Activated CD4-positive, alpha-beta T cell treated with anti-CD3 and anti-CD28 coated beads, Interleukin-10, Interleukin-2, amounts not matched to agents 100 ng/mL and 50 ng/mL, durations not matched to agents 16 hours and 8 hours (primary cell): Measurements from ENCODE around the gene RIN2.

ENCODE experiments used
- DNase-seq: peaks from one replicate; pipeline ENCODE4 v3.0.0-alpha.2; 2020

The RIN2 gene

DNA sequence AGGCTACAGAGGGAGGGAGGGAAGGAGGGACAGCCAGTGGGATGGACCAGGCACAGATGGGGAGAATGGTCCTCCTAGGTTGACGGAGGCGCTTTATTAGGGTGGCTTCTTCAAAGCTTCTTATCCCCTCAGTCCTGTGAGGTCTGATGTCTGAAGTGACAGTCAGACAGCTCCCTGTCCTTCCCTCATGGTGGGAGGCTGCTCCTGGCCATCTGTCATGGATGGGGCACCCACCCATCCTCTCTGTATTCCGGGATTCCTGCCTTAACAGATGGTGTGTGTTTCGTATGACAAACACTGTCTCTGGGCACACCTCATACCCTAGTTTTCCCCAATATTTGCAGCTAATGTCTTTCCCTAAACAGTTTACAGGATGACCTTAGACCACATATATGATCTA is 7.9 kb downstream of the RIN2 start:
- DNase-seq: no peak

DNA sequence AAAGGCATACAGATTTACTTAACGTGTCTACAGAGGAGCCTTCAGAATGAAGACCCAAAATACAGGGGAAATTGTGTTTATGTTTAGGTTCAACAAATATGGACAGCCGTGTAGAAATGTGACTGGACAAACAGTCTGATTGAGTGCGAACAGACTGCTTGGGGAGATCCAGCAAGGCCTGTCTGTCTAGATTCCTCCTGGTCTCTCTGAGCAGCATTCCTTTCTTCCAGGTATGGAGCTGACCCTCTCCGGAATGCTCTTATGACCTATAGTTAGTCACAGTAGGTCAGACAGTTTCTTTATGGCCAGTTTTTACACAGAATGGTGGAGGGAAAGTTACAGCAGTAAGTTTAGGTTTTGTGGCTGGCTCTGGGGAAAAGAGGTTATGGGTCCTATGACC is 9.0 kb downstream of the RIN2 start:
- no peak for DNase-seq

DNA sequence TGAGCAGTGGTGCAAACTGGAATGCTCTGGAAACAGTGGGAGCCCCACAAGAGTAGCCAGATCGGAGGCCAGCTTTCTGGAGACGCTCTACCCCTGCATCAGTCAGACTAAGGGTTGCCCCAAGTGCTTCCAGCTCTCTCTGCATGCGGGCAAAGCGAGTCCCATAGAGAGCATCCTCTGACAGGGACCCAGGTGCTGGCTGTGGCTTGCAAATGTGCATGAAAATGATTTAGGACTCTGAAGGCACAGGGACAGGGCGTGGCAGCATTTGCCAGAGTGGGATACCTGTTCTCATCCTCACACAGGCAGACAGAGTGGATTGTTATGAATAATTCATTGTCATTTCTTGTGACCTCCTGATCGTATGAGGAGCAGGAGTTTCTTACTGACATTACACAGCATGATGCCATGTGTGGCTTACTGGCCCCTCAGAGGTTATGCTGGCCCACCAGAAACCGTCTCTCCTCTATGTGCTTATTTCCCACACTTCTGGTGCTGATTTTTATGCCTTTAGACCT is 10.3 kb downstream of the RIN2 start:
- no peak for DNase-seq

DNA sequence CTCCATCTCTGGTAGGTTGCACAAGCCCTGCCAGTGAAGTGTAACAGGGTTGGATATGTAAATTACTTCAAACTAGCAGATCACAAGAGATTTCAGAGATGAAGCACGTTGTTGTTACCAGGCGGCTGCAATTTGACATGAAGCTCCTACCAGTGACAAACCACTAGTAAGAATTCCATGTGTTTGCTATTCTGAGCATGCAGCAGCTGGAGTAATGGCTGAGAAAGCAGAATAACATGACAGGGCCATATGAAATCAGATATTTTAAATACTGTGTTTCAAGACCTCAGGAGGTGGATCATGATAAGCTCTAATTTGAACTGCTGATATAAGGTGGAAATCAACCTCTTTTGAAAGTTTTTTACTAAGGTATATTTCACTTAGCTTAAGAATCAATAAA is 11.4 kb downstream of the RIN2 start:
- no peak for DNase-seq

DNA sequence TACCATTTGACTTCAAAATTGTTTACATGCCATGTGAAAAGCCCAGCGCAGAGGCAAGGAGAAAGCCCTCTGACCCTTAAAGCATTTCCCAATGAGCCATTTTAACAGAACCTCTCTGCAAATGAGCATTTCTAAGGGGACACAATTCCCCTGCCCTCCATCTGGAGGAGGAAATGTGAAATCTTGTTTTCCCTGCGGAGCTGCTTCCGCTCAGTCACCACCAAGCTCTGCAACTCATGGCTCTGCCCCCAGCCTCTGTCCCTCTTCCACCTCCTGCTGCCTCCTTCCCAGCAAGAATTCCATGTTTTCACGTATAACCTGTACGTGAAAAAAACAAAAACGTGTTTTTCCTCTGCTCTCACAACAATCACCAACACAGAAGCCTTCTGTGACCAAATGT is 12.3 kb downstream of the RIN2 start:
- no peak for DNase-seq

DNA sequence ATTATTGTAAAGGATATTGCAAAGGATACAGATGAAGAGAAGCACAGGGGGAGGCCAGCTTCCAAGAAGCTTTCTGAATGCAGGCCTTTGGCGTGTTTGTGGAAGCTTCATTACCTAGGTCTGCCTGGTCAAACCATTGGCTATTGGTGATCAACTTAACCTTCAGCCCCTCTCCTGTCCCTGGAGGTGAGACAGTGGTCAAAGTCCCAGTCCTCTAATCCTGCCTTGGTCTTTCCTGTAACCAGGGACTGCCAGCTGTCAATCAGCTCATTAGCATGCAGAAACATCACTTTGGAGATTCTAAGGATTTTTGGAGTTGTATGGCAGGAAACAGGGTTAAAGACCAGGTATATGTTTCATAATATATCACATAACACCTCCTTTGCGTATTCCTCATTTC is 13.0 kb downstream of the RIN2 start:
- DNase-seq: no peak

DNA sequence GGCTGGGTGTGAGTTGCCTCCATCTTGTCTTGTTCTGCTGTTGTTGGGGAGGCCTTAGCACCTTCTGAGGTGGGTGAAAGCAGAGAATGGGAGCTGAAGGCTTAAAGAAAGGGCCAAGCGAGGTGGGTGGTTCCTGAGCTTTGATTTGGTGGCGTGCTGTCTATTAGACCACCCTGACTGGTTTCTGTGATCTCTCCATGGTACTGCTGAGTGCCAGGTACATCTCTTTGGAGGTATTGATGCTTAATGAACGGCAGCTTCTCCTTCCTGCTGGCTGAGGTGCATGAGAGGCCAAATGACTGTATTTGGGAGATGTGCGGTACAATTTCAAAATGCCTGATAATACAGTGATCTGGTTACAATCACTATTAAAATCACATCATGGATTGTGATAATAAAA is 15.4 kb downstream of the RIN2 start:
- no peak for DNase-seq

DNA sequence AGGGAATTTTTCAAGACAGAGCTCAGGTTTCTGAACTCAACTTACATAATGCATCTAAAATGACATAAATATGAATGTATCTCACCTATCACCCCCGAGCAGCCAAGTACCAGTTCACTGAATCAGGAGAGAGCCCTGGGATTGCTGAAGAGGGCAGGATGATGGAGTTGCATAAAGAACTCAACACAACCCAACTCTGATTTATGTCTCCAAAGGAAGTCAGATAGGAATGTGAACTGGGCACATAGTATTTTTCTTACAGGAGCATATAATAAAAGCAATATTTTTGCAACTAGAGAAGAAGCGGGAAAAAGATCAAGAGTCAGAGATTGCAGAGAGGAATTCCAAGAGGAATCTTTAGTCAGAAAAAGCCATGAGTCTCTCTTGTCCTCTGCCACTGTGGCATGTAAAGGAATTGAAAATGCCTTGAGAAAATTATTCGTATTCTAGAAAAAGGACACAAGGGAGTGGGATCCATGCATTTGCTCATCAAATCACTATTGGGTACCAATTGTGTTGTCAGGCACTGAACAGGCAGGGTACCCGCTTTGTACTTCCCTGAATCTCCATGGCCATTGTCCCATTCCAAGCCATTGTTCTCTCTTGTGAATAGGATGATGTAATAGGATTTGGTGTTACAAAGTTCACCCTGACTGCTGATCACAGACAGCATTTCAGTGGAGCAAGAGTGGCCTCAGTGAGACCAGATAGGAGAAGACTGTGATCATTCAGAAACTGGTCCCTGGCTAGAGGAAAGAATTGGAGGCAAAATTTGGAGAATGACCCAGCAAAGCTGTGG is 16.3 kb downstream of the RIN2 start:
- no peak for DNase-seq

DNA sequence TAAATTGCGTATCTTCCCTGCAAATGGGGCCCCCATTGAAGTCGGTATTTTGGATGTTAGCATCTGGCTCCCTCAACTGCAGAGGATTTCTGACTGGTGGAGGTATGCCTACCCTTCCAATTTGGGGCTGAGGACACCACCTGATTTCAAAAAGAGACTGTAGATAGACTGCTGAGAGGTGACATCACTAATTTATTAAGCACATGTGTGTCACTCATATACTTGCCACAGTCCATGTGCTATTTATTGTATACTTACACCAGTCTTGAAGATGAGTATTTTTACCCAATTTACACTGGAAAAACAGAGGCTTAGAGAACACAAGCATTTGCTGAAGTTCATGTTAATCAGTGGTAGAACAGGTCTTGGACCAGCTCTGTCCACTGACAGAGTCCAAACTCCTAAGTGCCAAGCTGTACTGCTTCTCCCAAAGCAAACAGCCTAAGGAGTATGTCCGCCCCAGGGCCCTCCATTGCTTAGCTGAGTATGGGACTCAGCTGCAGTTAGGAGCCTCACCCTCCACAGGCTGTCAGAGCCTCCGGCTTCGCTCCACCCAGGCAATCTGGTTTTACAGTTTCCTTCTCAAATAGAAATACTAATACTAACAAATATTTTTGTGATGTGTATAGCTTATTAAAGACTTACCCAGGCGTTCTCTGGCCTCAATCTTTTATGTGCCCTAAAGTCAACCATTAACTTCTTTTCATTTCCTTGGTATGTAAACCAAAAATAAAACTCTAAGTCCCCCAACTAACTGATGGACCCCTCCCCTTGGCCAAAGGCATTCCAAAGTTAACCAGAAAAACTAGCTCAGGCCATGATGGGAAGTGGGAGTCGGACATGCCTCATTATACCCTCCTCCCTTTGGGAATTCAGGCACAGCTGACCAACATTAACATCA is 17.5 kb downstream of the RIN2 start:
- DNase-seq: no peak

DNA sequence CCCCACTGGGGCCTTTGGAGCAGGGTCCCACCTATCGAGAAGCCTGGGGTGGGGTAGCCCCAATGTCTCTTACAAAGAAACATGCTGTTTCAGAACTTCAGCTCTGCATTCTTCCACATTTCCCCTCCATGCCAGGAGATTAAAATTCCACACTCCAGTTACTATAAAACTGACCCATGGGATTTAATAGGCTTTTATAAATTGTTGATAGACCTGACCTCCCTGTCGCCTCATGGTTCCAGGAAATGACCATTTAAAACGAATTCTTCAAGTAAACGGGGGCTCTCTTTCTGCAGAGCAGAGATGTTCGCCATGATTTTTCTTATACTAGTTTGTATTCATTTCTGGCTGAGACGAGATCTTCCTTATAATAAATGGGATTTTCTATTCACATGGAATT is 19.3 kb downstream of the RIN2 start:
- DNase-seq: no peak

DNA sequence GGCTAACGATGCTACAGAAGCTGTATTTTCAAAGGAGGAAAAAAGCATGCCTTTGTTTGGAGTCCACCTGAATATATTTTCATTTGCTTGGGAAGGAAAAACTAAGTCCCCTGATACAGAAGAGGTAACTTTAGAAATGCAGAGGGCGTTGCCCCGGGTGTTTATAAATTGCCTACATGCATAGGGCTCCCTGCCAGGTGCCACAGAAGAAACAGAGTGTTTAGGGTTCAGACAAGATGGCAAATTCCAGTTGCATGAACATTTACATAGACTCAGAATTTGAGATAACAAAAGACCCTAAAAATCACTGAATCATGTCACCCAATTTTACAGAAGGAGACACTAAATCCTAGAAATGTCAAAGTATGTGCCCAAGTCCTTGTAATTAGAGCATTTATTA is 19.9 kb downstream of the RIN2 start:
- no peak for DNase-seq

DNA sequence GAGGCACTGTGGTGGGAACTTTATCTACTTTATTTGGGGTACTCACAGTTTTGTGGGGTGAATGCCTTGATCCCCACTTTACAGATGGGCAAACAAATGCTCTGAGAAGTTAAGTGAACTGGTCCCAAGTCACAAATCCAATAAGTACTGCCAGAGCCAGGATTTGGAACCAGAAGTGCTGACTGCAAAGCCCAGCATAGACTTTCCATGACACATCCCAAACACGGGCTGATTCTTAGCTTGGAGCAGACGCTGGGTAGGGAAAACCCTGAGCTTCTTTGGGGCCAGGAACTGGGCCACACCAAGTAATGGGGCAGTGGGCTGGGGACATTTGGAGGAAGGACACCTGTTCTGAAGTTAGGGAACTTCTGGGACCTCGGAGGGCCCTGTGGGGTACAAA is 20.3 kb downstream of the RIN2 start:
- DNase-seq: no peak

DNA sequence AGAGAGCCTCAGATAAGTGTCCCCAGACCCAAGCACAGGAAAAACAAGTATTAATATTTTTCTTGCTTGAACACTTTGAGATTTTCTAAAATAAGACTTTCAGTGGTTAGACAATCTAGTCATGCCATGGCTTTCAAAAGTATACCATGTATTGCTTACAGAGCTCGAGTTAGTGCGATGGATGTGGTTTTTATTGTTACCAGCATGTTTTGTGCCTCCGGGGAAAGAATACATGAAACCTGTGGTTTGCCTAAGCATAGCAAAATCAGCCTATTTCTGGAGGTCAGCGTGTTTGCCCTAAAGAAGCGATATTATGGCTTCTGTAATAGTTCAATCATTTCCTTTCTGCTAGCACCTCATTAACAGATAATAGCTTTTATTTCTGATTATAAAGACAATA is 21.6 kb downstream of the RIN2 start:
- peak; percentile 26 for DNase-seq

DNA sequence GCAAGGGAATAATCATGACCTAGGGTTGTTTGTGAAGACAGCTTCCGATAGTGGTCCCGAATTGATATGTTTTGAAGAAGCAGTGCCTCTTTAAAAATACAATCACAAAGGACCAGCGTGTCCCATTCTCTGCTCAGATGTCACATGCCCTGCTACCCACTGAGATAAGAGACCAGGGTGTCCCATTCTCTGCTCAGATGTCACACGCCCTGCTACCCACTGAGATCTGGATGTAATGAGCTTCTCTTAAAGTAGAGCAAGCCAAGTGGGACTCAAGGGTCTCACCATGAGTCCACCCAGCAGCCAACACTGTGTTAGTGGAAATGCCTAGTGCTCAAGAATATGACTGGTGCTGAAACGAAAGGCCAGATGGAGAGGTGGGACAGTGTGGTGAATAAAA is 22.2 kb downstream of the RIN2 start:
- DNase-seq: no peak

DNA sequence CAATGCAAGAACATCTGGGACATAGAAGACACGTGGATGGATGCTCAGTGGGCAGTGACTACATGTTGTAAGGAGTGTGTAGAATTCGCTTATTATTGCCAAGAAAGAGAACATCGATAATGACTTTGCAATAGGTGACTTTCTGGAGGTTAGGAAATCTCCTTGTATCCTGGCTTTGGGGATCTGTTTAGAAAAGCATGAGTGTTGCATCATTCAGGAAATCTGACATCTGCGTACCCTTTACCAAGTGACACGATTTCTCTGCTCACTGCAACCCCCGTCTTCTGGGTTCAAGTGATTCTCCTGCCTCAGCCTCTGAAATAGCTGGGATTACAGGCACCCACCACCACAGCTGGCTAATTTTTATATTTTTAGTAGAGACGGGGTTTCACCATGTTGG is 23.2 kb downstream of the RIN2 start:
- DNase-seq: no peak

DNA sequence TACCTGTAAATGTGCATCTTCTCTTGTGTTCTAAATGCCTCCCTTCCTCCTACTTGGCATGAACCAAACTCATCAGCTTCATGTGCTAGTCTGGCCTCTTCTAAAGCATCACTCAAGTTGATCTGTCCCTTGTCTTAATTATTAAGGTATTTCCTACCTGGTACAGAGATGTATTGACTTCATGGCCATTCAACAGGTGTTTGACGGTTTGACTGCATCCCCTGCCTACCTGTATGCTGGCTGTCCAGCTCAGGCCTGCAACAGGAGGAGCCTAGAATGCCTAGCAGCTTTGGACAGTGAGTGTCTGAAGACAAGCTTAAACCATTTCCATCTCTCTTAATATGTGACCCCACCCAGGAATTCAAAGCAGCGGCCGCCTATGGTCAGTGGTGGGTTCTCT is 24.6 kb downstream of the RIN2 start:
- no peak for DNase-seq

DNA sequence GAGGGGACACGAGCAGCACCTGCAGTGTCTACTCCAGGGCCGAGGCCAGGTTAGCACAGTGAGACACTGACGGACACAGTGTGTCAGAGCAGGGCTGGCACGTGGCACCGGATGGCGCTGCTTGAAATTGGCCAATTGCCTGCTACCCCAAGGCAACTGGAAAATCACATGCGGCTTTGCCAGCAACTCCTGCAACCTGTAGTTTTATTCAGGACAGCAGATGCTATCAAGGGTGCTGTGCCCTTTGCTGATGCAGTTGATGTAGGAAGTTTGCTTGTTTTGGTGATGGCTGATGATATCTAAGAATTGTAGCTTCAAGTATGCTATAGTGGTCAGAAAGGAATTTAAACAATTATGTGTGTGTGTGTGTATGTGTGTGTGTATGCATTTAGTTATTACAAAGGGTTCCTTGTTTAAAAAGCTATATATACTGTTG is 25.9 kb downstream of the RIN2 start:
- DNase-seq: no peak

DNA sequence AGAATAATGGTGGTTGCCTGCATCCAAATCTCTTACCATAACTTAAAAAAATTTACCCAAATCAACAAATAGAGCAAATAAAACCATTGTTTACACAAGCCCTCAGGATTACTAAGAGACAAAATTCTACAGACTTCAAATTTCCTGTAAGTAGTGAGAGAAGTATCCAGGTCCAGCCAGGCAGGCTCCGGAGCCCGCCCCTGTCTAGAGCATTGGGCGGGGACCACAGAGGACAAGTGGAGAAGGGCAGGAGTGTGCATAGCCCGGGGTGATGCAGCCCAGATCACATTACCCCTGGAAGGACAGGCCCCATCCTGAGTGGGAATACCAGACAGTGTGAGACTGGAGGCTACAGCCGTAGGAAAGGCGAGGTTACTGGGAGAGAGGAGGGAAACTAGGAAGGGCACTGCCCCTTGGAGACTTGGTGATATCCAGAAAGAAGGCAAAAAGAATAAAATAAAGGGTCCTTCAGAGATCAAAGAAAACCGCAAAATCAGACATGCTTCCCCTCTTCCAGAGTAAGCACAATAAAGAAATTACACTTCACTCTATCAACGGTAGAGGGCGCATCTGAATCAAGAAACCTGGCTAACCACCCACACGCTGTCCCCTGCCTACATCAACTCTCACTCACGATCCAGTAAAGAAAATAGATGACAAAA is 26.6 kb downstream of the RIN2 start:
- DNase-seq: peak; percentile 68

DNA sequence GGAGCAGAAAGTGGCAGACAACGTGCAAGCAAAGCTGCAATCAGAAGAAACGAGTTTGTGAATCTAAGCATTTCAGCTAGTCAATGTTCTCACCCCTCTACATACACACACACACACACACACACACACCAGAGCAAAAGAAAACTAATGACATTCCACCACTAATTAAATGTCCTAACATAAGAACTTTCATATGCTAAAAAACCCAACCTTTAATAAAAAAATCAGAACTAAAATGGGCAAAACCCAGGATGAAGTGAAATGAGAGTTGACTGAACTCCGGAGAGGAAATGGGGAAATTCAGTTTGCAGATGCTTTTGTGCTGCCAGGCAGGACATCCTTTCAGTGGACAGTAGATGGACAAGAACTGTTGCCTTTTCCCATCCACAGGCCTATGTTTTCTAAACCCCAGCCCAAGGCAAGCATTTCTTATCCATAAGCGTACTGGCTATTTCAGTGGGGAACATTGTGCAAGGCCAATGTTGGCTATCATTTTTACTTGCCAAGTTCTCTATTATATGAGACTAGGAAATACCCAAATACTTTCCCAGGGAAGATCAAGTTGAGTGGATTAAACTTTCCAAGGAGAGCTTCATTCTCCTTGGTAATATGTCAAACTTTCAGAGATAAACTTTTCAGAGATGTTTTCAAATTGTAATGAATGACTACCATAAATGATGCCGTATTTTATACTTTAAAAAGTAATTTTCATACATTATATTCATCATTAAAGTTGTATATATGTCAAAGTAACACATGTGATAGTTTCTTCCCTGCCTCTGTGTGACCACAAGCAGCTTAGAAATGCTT is 27.3 kb downstream of the RIN2 start:
- DNase-seq: no peak

DNA sequence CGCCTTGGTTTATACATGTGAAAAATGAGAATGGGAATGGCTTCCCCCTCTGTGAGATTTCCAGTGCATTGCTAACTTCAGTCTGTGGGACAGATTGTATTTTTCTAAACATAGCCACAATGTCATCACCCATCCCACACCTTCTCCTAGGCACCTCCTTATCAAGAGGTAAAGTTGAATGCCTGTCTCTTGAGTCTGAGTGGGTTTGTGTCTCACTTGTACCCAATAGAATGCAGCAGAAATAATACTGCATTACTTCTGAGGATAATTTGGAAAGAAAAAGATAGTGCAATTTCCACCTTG is 27.9 kb downstream of the RIN2 start:
- no peak for DNase-seq

DNA sequence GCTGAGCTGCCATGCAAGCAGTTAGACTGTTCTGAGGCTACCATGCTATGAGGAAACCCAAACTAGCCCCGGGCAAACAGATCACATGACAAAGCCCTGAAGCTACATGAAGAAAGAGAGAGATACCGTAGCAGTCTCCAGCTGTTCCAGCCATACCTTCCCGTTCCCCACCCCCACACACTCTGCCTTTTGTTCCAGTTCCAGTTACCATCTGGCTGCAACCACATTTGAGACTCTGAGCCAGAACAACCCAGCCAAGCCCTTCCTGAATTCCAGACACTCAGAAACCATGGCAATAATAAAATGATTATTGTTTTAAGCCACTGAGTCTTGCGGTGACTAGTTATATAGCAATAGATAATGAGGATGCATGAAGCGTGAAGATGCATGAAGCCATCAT is 28.3 kb downstream of the RIN2 start:
- no peak for DNase-seq

DNA sequence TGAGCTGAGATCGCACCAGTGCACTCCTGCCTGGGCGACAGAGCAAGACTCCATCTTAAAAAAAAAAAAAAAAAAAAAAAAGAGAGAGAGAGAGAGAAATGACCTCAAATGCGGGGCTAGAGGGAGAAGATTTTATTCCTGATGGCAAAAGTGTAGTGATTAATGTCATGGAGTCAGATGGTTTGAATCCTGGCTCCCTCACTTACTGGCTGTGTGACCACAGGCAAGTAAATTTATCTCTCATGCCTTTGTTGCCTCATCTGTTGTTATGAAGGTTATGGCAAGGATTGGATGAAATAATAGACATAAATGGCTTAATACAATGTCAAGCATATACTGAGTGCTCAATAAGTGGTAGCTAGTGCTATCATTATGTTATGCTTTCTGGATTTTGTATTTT is 29.3 kb downstream of the RIN2 start:
- DNase-seq: no peak

DNA sequence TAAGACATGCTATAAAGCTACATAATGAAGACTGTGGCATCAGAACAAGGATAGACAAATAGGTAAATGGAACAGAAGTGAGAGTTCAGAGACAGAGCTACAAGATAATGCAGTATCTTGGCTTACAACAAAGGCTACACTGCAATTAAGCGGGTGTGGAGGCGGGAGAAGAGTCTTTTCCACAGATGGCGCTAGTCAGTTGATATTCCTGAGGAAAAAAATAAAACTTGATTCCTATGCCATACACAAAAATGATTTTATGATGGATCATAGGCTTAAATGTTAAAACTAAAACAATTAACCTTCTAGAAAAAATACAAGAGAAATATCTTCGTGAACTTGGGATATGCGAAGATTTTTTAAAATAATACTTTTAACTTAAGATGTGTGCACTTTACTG is 31.0 kb downstream of the RIN2 start:
- DNase-seq: no peak
